Mesenchymal stem cell (in vitro differentiated cells and primary cell): ENCODE data around the gene OR8B4.

Experiments used
- DNase-seq: peaks from one replicate; pipeline ENCODE4 v3.0.0-alpha.2; 2013
- H2AFZ ChIP-seq: one replicate; pipeline ENCODE4 v1.6.1; 2013; ENCODE audit warnings: low read depth, mild to moderate bottlenecking, control low read depth, inconsistent platforms, low read length, moderate library complexity
- H2AK5ac ChIP-seq: 2 replicates; pipeline ENCODE4 v1.6.1; 2013; ENCODE audit warnings: low read length, moderate library complexity, mild to moderate bottlenecking, inconsistent platforms; ENCODE audit not compliant: severe bottlenecking
- H2BK120ac ChIP-seq: one replicate; pipeline ENCODE4 v1.6.1; 2013; ENCODE audit warnings: low read depth, mild to moderate bottlenecking, inconsistent platforms, low read length, moderate library complexity
- H2BK12ac ChIP-seq, 2 experiments: one replicate each; pipeline ENCODE4 v1.6.1; 2013; ENCODE audit warnings: inconsistent platforms in 2 of 2, low read length in 2 of 2, mild to moderate bottlenecking in 2 of 2, moderate library complexity in 2 of 2, control low read depth in 1 of 2
- H2BK15ac ChIP-seq: one replicate; pipeline ENCODE4 v1.6.1; 2013; ENCODE audit warnings: mild to moderate bottlenecking, low read depth, inconsistent platforms; ENCODE audit not compliant: poor library complexity, severe bottlenecking
- H2BK5ac ChIP-seq: 2 replicates; pipeline ENCODE4 v1.6.1; 2013; ENCODE audit warnings: low read depth, mild to moderate bottlenecking, low read length, control low read depth, inconsistent platforms; ENCODE audit not compliant: poor library complexity, severe bottlenecking
- H3K14ac ChIP-seq, 2 experiments: one replicate each; pipeline ENCODE4 v1.6.1; 2013; ENCODE audit warnings: inconsistent platforms in 2 of 2, low read length in 2 of 2, control low read depth in 1 of 2, mild to moderate bottlenecking in 1 of 2, moderate library complexity in 1 of 2
- H3K18ac ChIP-seq, 2 experiments: one replicate each; pipeline ENCODE4 v1.6.1; 2013; ENCODE audit warnings: inconsistent platforms in 2 of 2, low read length in 2 of 2, control low read depth in 1 of 2, low read depth in 1 of 2, mild to moderate bottlenecking in 1 of 2
- H3K23ac ChIP-seq, 2 experiments: one replicate each; pipeline ENCODE4 v1.6.1; 2013; ENCODE audit warnings: inconsistent platforms in 2 of 2, low read length in 2 of 2, mild to moderate bottlenecking in 2 of 2, moderate library complexity in 2 of 2, control low read depth in 1 of 2
- H3K27ac ChIP-seq: 2 replicates; pipeline ENCODE4 v1.5.1; 2013; ENCODE audit warnings: mild to moderate bottlenecking, moderate library complexity, low read length, control low read depth, inconsistent platforms; ENCODE audit not compliant: poor library complexity, severe bottlenecking
- H3K27me3 ChIP-seq, 2 experiments: 2 replicates each; pipeline versions ENCODE4 v1.6.1 to v1.7.0; 2013; ENCODE audit warnings: low read length in 2 of 2, mild to moderate bottlenecking in 2 of 2, moderate library complexity in 2 of 2, control low read depth in 1 of 2, inconsistent platforms in 1 of 2; ENCODE audit not compliant: control insufficient read depth in 1 of 2, insufficient read depth in 1 of 2
- H3K36me3 ChIP-seq, 2 experiments: 2 replicates each; pipeline versions ENCODE4 v1.6.1 to v1.7.0; 2013; ENCODE audit warnings: low read length in 2 of 2, control low read depth in 1 of 2, inconsistent platforms in 1 of 2, low read depth in 1 of 2, mild to moderate bottlenecking in 1 of 2; ENCODE audit not compliant: insufficient read depth in 2 of 2, control insufficient read depth in 1 of 2
- H3K4ac ChIP-seq, 2 experiments: one replicate each; pipeline ENCODE4 v1.6.1; 2013; ENCODE audit warnings: inconsistent platforms in 2 of 2, low read length in 2 of 2, mild to moderate bottlenecking in 2 of 2, moderate library complexity in 2 of 2, control low read depth in 1 of 2, low read depth in 1 of 2
- H3K4me1 ChIP-seq: 2 replicates; pipeline ENCODE4 v1.6.1; 2013; ENCODE audit warnings: low read depth, low read length, control low read depth; ENCODE audit not compliant: control insufficient read depth, insufficient read depth
- H3K4me2 ChIP-seq: 2 replicates; pipeline ENCODE4 v1.6.1; 2013; ENCODE audit warnings: low read length, mild to moderate bottlenecking, inconsistent platforms; ENCODE audit not compliant: poor library complexity, severe bottlenecking
- H3K4me3 ChIP-seq, 2 experiments: 2 replicates each; pipeline versions ENCODE4 v1.5.1 to v1.7.0; 2013; ENCODE audit warnings: low read length in 2 of 2, mild to moderate bottlenecking in 2 of 2, control low read depth in 1 of 2, low read depth in 1 of 2; ENCODE audit not compliant: insufficient read depth in 1 of 2
- H3K79me1 ChIP-seq: replicated peaks from 2 replicates; pipeline ENCODE4 v1.6.1; 2013; ENCODE audit warnings: mild to moderate bottlenecking, control low read depth, low read length, inconsistent platforms; ENCODE audit not compliant: poor library complexity, severe bottlenecking
- H3K9ac ChIP-seq: 2 replicates; pipeline ENCODE4 v1.7.0; 2013; ENCODE audit warnings: mild to moderate bottlenecking, low read length, moderate library complexity
- H3K9me3 ChIP-seq: 2 replicates; pipeline ENCODE4 v1.7.0; 2013; ENCODE audit warnings: mild to moderate bottlenecking, low read length; ENCODE audit not compliant: control insufficient read depth
- H4K8ac ChIP-seq: one replicate; pipeline ENCODE4 v1.6.1; 2013; ENCODE audit warnings: inconsistent platforms, mild to moderate bottlenecking, low read length, moderate library complexity
- H4K91ac ChIP-seq: one replicate; pipeline ENCODE4 v1.6.1; 2013; ENCODE audit warnings: mild to moderate bottlenecking, low read length, inconsistent platforms
- WGBS: methylation state at CpG from one replicate; pipeline ENCODE4 v1.1.7; 2013; ENCODE audit warnings: mixed read lengths; 5-methylcytosine and 5-hydroxymethylcytosine counted together

The OR8B4 gene

DNA sequence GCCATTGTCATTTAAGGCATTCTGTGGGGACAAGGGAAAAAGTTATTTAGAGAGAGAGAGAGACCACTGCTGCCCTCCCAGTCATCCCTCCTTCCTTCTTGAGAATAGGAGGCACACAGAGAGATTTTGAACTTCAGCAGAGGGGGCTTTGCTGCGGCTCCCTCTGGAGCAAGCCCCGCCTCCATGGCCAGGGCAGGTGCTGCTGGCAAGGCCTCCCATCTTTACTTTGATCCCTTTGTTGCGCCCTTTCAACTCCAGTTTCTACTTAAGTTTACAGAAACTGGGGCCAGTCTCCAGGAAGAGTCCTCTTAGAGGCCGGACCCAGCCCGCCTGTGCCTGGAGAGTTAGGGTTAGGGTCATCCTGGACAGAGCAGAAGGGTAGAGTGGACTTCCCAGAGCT lies 16.4 kb upstream of the OR8B4 start:
- Histone ChIP-seq H3K4me2 (no peak overlapping the region), H2AK5ac (no peak overlapping the region), H3K18ac (no peak overlapping the region), H4K91ac (no peak overlapping the region), H3K9me3 (no peaks in the 10 kb centered on the region), H3K79me1 (no peaks in the 10 kb centered on the region), H2BK15ac (no peak overlapping the region), H3K4me1 (no peaks in the 10 kb centered on the region), H2AFZ (no peak overlapping the region), H2BK5ac (no peak overlapping the region), H2BK12ac (no peak overlapping the region), H3K23ac (no peak overlapping the region), H3K27ac (no peak overlapping the region), H3K27me3 (no peaks in the 10 kb centered on the region), H3K36me3 (no peaks in the 10 kb centered on the region), H3K4me3 (no peak overlapping the region), H2BK120ac (no peak overlapping the region), H3K9ac (no peak overlapping the region), H4K8ac (no peak overlapping the region), H3K4ac (no peak overlapping the region), H3K14ac (no peak overlapping the region)
- DNase-seq = no peak
- 76% methylated on average over 5 of the region's 5 CpGs for WGBS

DNA sequence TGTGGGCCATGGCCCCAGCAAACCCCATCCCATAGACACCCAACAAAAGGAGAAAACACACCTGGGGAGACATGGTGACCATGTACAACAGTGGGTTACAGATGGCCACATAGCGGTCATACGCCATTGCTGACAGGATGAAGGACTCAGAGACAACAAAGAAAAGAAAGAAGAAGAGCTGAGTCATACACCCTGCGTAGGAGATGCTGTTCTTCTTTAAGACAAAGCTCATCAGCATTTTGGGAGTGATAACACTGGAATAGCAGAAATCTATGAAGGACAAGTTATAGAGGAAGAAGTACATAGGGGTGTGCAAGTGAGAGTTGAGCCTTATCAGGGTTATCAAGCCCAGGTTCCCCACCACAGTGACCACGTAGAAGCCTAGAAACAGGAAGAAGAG lies 15.9 kb upstream of the OR8B4 start:
- Histone ChIP-seq H3K18ac (no peak overlapping the region), H2AK5ac (no peak overlapping the region), H3K27ac (no peak overlapping the region), H2BK5ac (no peak overlapping the region), H2BK15ac (no peak overlapping the region), H3K9me3 (no peaks in the 10 kb centered on the region), H3K23ac (no peak overlapping the region), H3K36me3 (no peaks in the 10 kb centered on the region), H3K79me1 (no peaks in the 10 kb centered on the region), H4K8ac (no peak overlapping the region), H2BK12ac (no peak overlapping the region), H3K4me2 (no peak overlapping the region), H2AFZ (no peak overlapping the region), H3K14ac (no peak overlapping the region), H3K4ac (no peak overlapping the region), H3K4me3 (no peak overlapping the region), H3K9ac (no peak overlapping the region), H3K27me3 (no peaks in the 10 kb centered on the region), H3K4me1 (no peaks in the 10 kb centered on the region), H2BK120ac (no peak overlapping the region), H4K91ac (no peak overlapping the region)
- whole genome bisulfite sequencing = 76% methylated on average over 4 of the region's 4 CpGs
- no peak for DNase-seq

DNA sequence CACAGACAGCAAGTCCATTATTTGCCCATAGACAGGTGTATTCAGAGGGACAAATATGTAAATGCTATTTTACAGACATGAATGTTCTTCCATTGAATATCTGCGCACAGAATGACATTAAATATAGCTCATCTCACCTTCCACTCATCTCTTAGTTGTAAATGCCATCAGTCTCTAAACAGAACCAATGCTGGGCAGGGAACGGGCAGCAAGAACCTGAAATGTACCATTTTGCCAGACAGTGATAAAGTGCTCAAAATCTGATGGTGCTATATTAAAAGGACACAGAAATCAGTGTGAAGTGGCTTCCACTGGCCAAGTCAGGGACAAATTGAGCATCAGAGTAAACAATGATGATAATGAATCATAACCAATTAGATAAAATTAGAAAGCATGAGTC lies 10.0 kb upstream of the OR8B4 start:
- Histone ChIP-seq H3K4me2 (no peak overlapping the region), H3K23ac (no peak overlapping the region), H2AFZ (no peak overlapping the region), H3K27me3 (peaks cover 0 to 3% of the 10 kb centered on the region in 2 experiments), H3K4ac (no peak overlapping the region), H3K27ac (no peak overlapping the region), H2BK120ac (no peak overlapping the region), H2BK15ac (no peak overlapping the region), H3K18ac (no peak overlapping the region), H2AK5ac (no peak overlapping the region), H3K9me3 (peaks cover 8% of the 10 kb centered on the region), H3K4me3 (no peak overlapping the region), H3K79me1 (no peaks in the 10 kb centered on the region), H3K36me3 (no peaks in the 10 kb centered on the region), H3K4me1 (no peaks in the 10 kb centered on the region), H2BK12ac (no peak overlapping the region), H4K91ac (no peak overlapping the region), H3K14ac (no peak overlapping the region), H3K9ac (no peak overlapping the region), H2BK5ac (no peak overlapping the region), H4K8ac (no peak overlapping the region)
- DNase-seq = no peak
- WGBS = 77% methylated on average over 2 of the region's 2 CpGs

DNA sequence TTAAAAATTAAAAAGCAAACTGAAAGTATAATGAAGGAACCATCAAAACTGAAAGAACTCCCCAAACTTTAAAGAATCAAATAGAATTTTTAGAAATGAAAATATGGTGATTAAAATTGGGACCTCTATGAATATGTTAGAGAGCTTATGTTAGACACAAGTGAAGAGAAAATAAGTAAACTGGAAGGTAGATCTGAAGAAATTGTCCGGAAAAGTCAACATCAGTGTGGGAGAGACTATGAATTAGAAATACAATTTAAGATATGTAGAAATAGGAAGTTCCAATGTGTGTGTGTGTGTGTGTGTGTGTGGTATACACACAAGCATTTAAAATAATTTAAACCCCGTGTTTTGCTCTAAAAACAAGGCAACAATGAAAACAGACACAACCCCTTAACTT lies 4.9 kb upstream of the OR8B4 start:
- Histone ChIP-seq H2AFZ (no peak overlapping the region), H3K36me3 (no peaks in the 10 kb centered on the region), H3K4ac (no peak overlapping the region), H3K4me3 (no peak overlapping the region), H3K18ac (no peak overlapping the region), H2BK15ac (no peak overlapping the region), H3K4me1 (no peaks in the 10 kb centered on the region), H3K4me2 (no peak overlapping the region), H4K8ac (no peak overlapping the region), H2BK12ac (no peak overlapping the region), H3K27me3 (no peaks in the 10 kb centered on the region), H3K9ac (no peak overlapping the region), H2BK5ac (no peak overlapping the region), H3K9me3 (peaks cover 13% of the 10 kb centered on the region), H3K14ac (no peak overlapping the region), H3K27ac (no peak overlapping the region), H4K91ac (no peak overlapping the region), H3K23ac (no peak overlapping the region), H2AK5ac (no peak overlapping the region), H3K79me1 (no peaks in the 10 kb centered on the region), H2BK120ac (no peak overlapping the region)
- DNase-seq = no peak
- 100% methylated on average over 1 of the region's 2 CpGs for WGBS
